ENCODE data around the gene KAT2B. TPM values are rescaled to one million over a fixed set of nuclear protein-coding genes. Genes with fewer than 3 reads are reported as not detected.

Gene KAT2B
- total RNA-seq, 1 experiment from 2014 or later = 4.6 TPM

- POLR2A ChIA-PET (ENCODE audit: low non-redundant PET) = no interaction called here
- H3K4me3 ChIP-seq (ENCODE audit: low read depth, low read length, poor library complexity, severe bottlenecking) = no peak overlapping the region
- peaks cover 5% of the 10 kb centered on the region for H3K4me1 ChIP-seq (ENCODE audit: insufficient read depth, low read length, poor library complexity, severe bottlenecking)
- H3K36me3 ChIP-seq (ENCODE audit: insufficient read depth, low read length, poor library complexity, severe bottlenecking) = no peaks in the 10 kb centered on the region
- CTCF ChIA-PET = no interaction called here
- no TSS peak for BruUV-seq (replicated peaks)
- no peak for DNase-seq (ENCODE audit: low spot score)
- no peaks in the 10 kb centered on the region for H3K27me3 ChIP-seq (replicated peaks; ENCODE audit: insufficient read depth, low read depth, low read length, poor library complexity)
- no peak overlapping the region for H3K27ac ChIP-seq (ENCODE audit: low read depth, low read length, poor library complexity, severe bottlenecking)
- TF ChIP-seq CTCF (conservative IDR thresholded peaks at IDR 0.05; ENCODE audit: low read depth, low read length) (no peak), EZH2 (IDR thresholded peaks at IDR 0.05; ENCODE audit: borderline replicate concordance, low read depth, low read length, poor library complexity, severe bottlenecking) (no peak)
- intact Hi-C loops (cut with micrococcal nuclease; ENCODE audit: unreplicated experiment) = no loop called here
- no peaks in the 10 kb centered on the region for H3K9me3 ChIP-seq (ENCODE audit: low read depth, low read length, poor library complexity, severe bottlenecking)
Measured at GRCh38 chr3:20068512-20069177, 28.4 kb downstream of the KAT2B start.

GRCh38 chr3:20069178-20069532, 28.9 kb downstream of the KAT2B start:
- Histone ChIP-seq H3K4me3 (ENCODE audit: low read depth, low read length, poor library complexity, severe bottlenecking) (no peak overlapping the region), H3K4me1 (ENCODE audit: insufficient read depth, low read length, poor library complexity, severe bottlenecking) (peaks cover 5% of the 10 kb centered on the region), H3K27me3 (replicated peaks; ENCODE audit: insufficient read depth, low read depth, low read length, poor library complexity) (no peaks in the 10 kb centered on the region), H3K27ac (ENCODE audit: low read depth, low read length, poor library complexity, severe bottlenecking) (no peak overlapping the region), H3K36me3 (ENCODE audit: insufficient read depth, low read length, poor library complexity, severe bottlenecking) (no peaks in the 10 kb centered on the region), H3K9me3 (ENCODE audit: low read depth, low read length, poor library complexity, severe bottlenecking) (no peaks in the 10 kb centered on the region)
- ChIA-PET POLR2A (ENCODE audit: low non-redundant PET) (no interaction called here), CTCF (no interaction called here)
- no peak for TF ChIP-seq CTCF (conservative IDR thresholded peaks at IDR 0.05; ENCODE audit: low read depth, low read length)
- no peak for TF ChIP-seq EZH2 (IDR thresholded peaks at IDR 0.05; ENCODE audit: borderline replicate concordance, low read depth, low read length, poor library complexity, severe bottlenecking)
- DNase-seq (ENCODE audit: low spot score) = no peak
- no TSS peak for BruUV-seq (replicated peaks)
- intact Hi-C loops (cut with micrococcal nuclease; ENCODE audit: unreplicated experiment) = no loop called here

GRCh38 chr3:20071175-20071574, 30.9 kb downstream of the KAT2B start:
- ChIA-PET CTCF (no interaction called here), POLR2A (ENCODE audit: low non-redundant PET) (no interaction called here)
- no TSS peak for BruUV-seq (replicated peaks)

More at GRCh38 chr3:20071175-20071574, 30.9 kb downstream of the KAT2B start:
- DNase-seq (ENCODE audit: low spot score) = no peak
- Histone ChIP-seq H3K36me3 (ENCODE audit: insufficient read depth, low read length, poor library complexity, severe bottlenecking) (no peaks in the 10 kb centered on the region), H3K27ac (ENCODE audit: low read depth, low read length, poor library complexity, severe bottlenecking) (no peak overlapping the region), H3K4me3 (ENCODE audit: low read depth, low read length, poor library complexity, severe bottlenecking) (no peak overlapping the region), H3K9me3 (ENCODE audit: low read depth, low read length, poor library complexity, severe bottlenecking) (no peaks in the 10 kb centered on the region), H3K27me3 (replicated peaks; ENCODE audit: insufficient read depth, low read depth, low read length, poor library complexity) (no peaks in the 10 kb centered on the region), H3K4me1 (ENCODE audit: insufficient read depth, low read length, poor library complexity, severe bottlenecking) (peaks cover 5% of the 10 kb centered on the region)
- intact Hi-C loops (cut with micrococcal nuclease; ENCODE audit: unreplicated experiment) = no loop called here
- TF ChIP-seq CTCF (conservative IDR thresholded peaks at IDR 0.05; ENCODE audit: low read depth, low read length) (no peak), EZH2 (IDR thresholded peaks at IDR 0.05; ENCODE audit: borderline replicate concordance, low read depth, low read length, poor library complexity, severe bottlenecking) (no peak)
